ENCODE data around the gene TTC7B.

The TTC7B gene

GRCh38 chr14:90804292-90805083, 11.7 kb downstream of the TTC7B start:
- no peak for DNase-seq

GRCh38 chr14:90803249-90803648, 13.0 kb downstream of the TTC7B start:
- no peak for DNase-seq

GRCh38 chr14:90799420-90799819, 16.8 kb downstream of the TTC7B start:
- DNase-seq = no peak

- no peak for DNase-seq
Observed at GRCh38 chr14:90797919-90798318, 18.3 kb downstream of the TTC7B start.

GRCh38 chr14:90797451-90797850, 18.8 kb downstream of the TTC7B start:
- DNase-seq = no peak

- no peak for DNase-seq
Observed at GRCh38 chr14:90796329-90796728, 19.9 kb downstream of the TTC7B start.

GRCh38 chr14:90795744-90796143, 20.5 kb downstream of the TTC7B start:
- DNase-seq = no peak

GRCh38 chr14:90791486-90791885, 24.7 kb downstream of the TTC7B start:
- no peak for DNase-seq

GRCh38 chr14:90788031-90788430, 28.2 kb downstream of the TTC7B start:
- DNase-seq = no peak

- DNase-seq = no peak
Observed at GRCh38 chr14:90785876-90786450, 30.3 kb downstream of the TTC7B start.

- DNase-seq = no peak
Observed at GRCh38 chr14:90785471-90785870, 30.8 kb downstream of the TTC7B start.

GRCh38 chr14:90784621-90785270, 31.5 kb downstream of the TTC7B start:
- no peak for DNase-seq

GRCh38 chr14:90783344-90783743, 32.9 kb downstream of the TTC7B start:
- DNase-seq = no peak

GRCh38 chr14:90782892-90783291, 33.3 kb downstream of the TTC7B start:
- no peak for DNase-seq

GRCh38 chr14:90781876-90782275, 34.4 kb downstream of the TTC7B start:
- DNase-seq = no peak

- DNase-seq = no peak
Observed at GRCh38 chr14:90781344-90781761, 34.9 kb downstream of the TTC7B start.

- DNase-seq = no peak
Observed at GRCh38 chr14:90780519-90780918, 35.7 kb downstream of the TTC7B start.

- no peak for DNase-seq
Observed at GRCh38 chr14:90778571-90779255, 37.5 kb downstream of the TTC7B start.

- DNase-seq = no peak
Observed at GRCh38 chr14:90777830-90778485, 38.3 kb downstream of the TTC7B start.

GRCh38 chr14:90777358-90777757, 38.9 kb downstream of the TTC7B start:
- DNase-seq = no peak

GRCh38 chr14:90775441-90775840, 40.8 kb downstream of the TTC7B start:
- no peak for DNase-seq

- DNase-seq = no peak
Observed at GRCh38 chr14:90774316-90774715, 41.9 kb downstream of the TTC7B start.

- DNase-seq = no peak
Observed at GRCh38 chr14:90773705-90774104, 42.5 kb downstream of the TTC7B start.

All from activated CD8-positive, alpha-beta memory T cell treated with anti-CD3 and anti-CD28 coated beads for 24 hours (primary cell).